Astrocyte (in vitro differentiated cells and primary cell): ENCODE measurements around the gene ABCA12. TPM values are rescaled to one million over a fixed set of nuclear protein-coding genes. Genes with fewer than 3 reads are reported as not detected.

ENCODE experiments used
- DNase-seq: peaks from one replicate; pipeline ENCODE4 v3.0.0-alpha.2; 2010; ENCODE audit warnings: low read depth
- FAIRE-seq: peaks from 2 replicates; lab custom pipeline; 2011; peaks lifted over from hg19 to GRCh38; lab: Jason Lieb, UNC
- H2AFZ ChIP-seq: 2 replicates; pipeline ENCODE4 v1.6.0; 2012; ENCODE audit warnings: low read depth, low read length, inconsistent platforms
- H3K27ac ChIP-seq: 2 replicates; pipeline ENCODE4 v1.5.1; 2011; ENCODE audit warnings: low read depth, low read length, inconsistent platforms
- H3K27me3 ChIP-seq: 2 replicates; pipeline ENCODE4 v1.6.0; 2011; ENCODE audit warnings: low read length, inconsistent platforms; ENCODE audit not compliant: insufficient read depth
- H3K36me3 ChIP-seq: 2 replicates; pipeline ENCODE4 v1.5.1; 2011; ENCODE audit warnings: low read length, inconsistent platforms; ENCODE audit not compliant: insufficient read depth
- H3K4me1 ChIP-seq: 2 replicates; pipeline ENCODE4 v1.5.1; 2011; ENCODE audit warnings: low read length, inconsistent platforms; ENCODE audit not compliant: insufficient read depth
- H3K4me2 ChIP-seq: 2 replicates; pipeline ENCODE4 v1.6.0; 2012; ENCODE audit warnings: low read length, inconsistent platforms
- H3K4me3 ChIP-seq: 2 replicates; pipeline ENCODE4 v1.5.1; 2011; ENCODE audit warnings: low read depth, mild to moderate bottlenecking, low read length, inconsistent platforms; ENCODE audit not compliant: insufficient read depth
- H3K79me2 ChIP-seq: 2 replicates; pipeline ENCODE4 v1.6.0; 2012; ENCODE audit warnings: mild to moderate bottlenecking, low read length, inconsistent platforms; ENCODE audit not compliant: insufficient read depth
- H3K9ac ChIP-seq: 2 replicates; pipeline ENCODE4 v1.6.0; 2012; ENCODE audit warnings: mild to moderate bottlenecking, low read length, inconsistent platforms
- H3K9me3 ChIP-seq: 2 replicates; pipeline ENCODE4 v1.5.1; 2012; ENCODE audit warnings: low read depth, mild to moderate bottlenecking, low read length, inconsistent platforms; ENCODE audit not compliant: insufficient read depth
- H4K20me1 ChIP-seq: 2 replicates; pipeline ENCODE4 v1.6.0; 2012; ENCODE audit warnings: low read length, inconsistent platforms; ENCODE audit not compliant: insufficient read depth
- H3K27ac Mint-ChIP-seq: one replicate; pipeline ENCODE4 v1.8.0; 2021; ENCODE audit warnings: mild to moderate bottlenecking, mixed read lengths; ENCODE audit not compliant: unreplicated experiment
- H3K27me3 Mint-ChIP-seq: one replicate; pipeline ENCODE4 v1.8.0; 2021; ENCODE audit warnings: low read depth, mixed read lengths; ENCODE audit not compliant: unreplicated experiment
- H3K36me3 Mint-ChIP-seq: one replicate; pipeline ENCODE4 v1.8.0; 2021; ENCODE audit warnings: low read depth, mixed read lengths; ENCODE audit not compliant: unreplicated experiment
- H3K4me1 Mint-ChIP-seq: one replicate; pipeline ENCODE4 v1.8.0; 2021; ENCODE audit warnings: low read depth, mixed read lengths; ENCODE audit not compliant: unreplicated experiment
- H3K4me3 Mint-ChIP-seq: one replicate; pipeline ENCODE4 v1.8.0; 2021; ENCODE audit warnings: mild to moderate bottlenecking, moderate library complexity, mixed read lengths; ENCODE audit not compliant: unreplicated experiment
- H3K9me3 Mint-ChIP-seq: one replicate; pipeline ENCODE4 v1.8.0; 2021; ENCODE audit warnings: mild to moderate bottlenecking, mixed read lengths; ENCODE audit not compliant: unreplicated experiment
- CTCF ChIP-seq: IDR thresholded peaks from 2 replicates; pipeline ENCODE4 v1.5.1; 2011; ENCODE audit warnings: low read depth, mild to moderate bottlenecking, inconsistent platforms, low read length, moderate library complexity; ENCODE audit not compliant: insufficient read depth
- EZH2 ChIP-seq: IDR thresholded peaks from 2 replicates; pipeline ENCODE4 v1.6.1; 2012; ENCODE audit warnings: mild to moderate bottlenecking, low read length, inconsistent platforms; ENCODE audit not compliant: insufficient read depth
- total RNA-seq: library from RNA; stranded (reverse); gene quantifications from 2 replicates; pipeline ENCODE4 v1.2.1, GENCODE V29; 2021

ABCA12 gene
- total RNA-seq, 1 donor from 2014 or later, result 4.4 TPM

DNA sequence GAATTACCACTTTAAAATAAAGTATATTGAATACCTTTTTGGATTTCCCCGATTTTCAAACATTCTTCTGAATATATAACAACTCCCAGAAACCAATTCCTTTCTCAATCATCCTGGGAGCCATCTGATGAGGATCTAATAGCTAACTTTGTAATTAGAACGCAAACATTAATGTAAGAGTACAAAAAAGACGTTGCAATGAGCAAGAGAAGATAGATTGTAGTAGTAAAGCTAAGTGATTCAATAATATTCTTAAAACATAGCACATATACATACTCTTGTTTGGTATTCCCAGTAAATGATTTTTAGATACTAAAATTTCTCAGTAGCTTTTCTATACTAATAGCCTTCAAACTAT lies 1.1 kb downstream of the ABCA12 start:
- peak overlapping the region; percentile 50 for H3K4me3 Mint-ChIP-seq
- DNase-seq, result no peak
- H3K4me2 ChIP-seq, result peak overlapping the region; percentile 43

DNA sequence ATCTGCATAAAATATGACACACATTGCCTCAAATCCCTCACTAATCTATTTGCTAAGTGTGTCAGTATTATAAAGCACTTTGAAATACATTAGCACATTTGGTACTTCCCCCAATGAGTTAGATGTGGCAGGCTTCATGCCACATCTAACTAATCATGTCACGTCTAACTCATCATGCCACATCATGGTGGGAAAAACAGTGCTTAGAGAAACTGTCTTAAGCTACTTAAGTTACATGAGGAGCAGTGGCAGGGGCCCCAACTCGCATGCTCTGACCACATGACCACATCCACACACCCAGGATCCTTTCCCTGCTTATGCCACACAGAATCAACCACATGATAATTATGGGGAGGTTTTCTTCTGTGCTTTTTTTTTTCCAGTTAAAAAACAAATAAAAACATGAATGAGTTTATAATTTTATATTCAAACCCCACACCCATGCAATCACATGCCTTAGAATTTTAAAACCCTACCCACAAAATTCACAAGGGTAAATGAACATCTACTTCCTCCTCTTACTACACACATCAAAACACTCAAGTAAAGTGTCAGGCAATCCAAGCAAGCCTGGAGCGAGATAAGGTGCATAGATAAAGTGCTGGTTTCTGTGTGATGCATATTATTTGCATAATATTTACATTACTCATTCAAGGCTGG lies 1.6 kb downstream of the ABCA12 start:
- Histone ChIP-seq H3K27me3 (no peaks in the 10 kb centered on the region), H3K4me1 (peaks cover 11% of the 10 kb centered on the region), H3K27ac (no peak overlapping the region), H3K4me2 (peak overlapping the region; percentile 43), H3K9me3 (no peaks in the 10 kb centered on the region), H3K79me2 (no peaks in the 10 kb centered on the region), H4K20me1 (no peaks in the 10 kb centered on the region), H3K36me3 (no peaks in the 10 kb centered on the region), H2AFZ (no peak overlapping the region), H3K9ac (no peak overlapping the region), H3K4me3 (no peak overlapping the region)
- H3K4me1 Mint-ChIP-seq, result peaks cover 25% of the 10 kb centered on the region
- H3K27ac Mint-ChIP-seq, result peak overlapping the region; percentile 56
- H3K4me3 Mint-ChIP-seq, result peak overlapping the region; percentile 50
- no peaks in the 10 kb centered on the region for H3K9me3 Mint-ChIP-seq
- DNase-seq (peak; percentile 67), FAIRE-seq (no peak)
- no peaks in the 10 kb centered on the region for H3K36me3 Mint-ChIP-seq
- H3K27me3 Mint-ChIP-seq, result no peaks in the 10 kb centered on the region
- TF ChIP-seq CTCF (no peak), EZH2 (no peak)

More for the DNA sequence above, 1.1 kb downstream of the ABCA12 start:
- no peak for FAIRE-seq
- Histone ChIP-seq H3K36me3 (no peaks in the 10 kb centered on the region), H3K27ac (peak overlapping the region; percentile 29), H3K9me3 (no peaks in the 10 kb centered on the region), H2AFZ (no peak overlapping the region), H3K4me1 (peaks cover 11% of the 10 kb centered on the region), H3K4me3 (no peak overlapping the region), H3K9ac (no peak overlapping the region), H4K20me1 (no peaks in the 10 kb centered on the region), H3K79me2 (no peaks in the 10 kb centered on the region), H3K27me3 (no peaks in the 10 kb centered on the region)
- peak overlapping the region; percentile 56 for H3K27ac Mint-ChIP-seq
- no peaks in the 10 kb centered on the region for H3K9me3 Mint-ChIP-seq
- H3K27me3 Mint-ChIP-seq, result no peaks in the 10 kb centered on the region
- H3K36me3 Mint-ChIP-seq, result no peaks in the 10 kb centered on the region
- no peak for TF ChIP-seq CTCF
- no peak for TF ChIP-seq EZH2
- H3K4me1 Mint-ChIP-seq, result peaks cover 25% of the 10 kb centered on the region

- no peak overlapping the region for H3K4me3 ChIP-seq
- TF ChIP-seq EZH2 (no peak), CTCF (no peak)
- no peaks in the 10 kb centered on the region for H3K36me3 Mint-ChIP-seq
- no peak overlapping the region for H2AFZ ChIP-seq
- H3K36me3 ChIP-seq, result no peaks in the 10 kb centered on the region
- no peaks in the 10 kb centered on the region for H3K79me2 ChIP-seq
- H3K4me1 ChIP-seq, result no peaks in the 10 kb centered on the region
- no peaks in the 10 kb centered on the region for H3K9me3 ChIP-seq
- H3K27ac ChIP-seq, result no peak overlapping the region
- no peak for DNase-seq
- no peaks in the 10 kb centered on the region for H3K4me1 Mint-ChIP-seq
- H3K4me2 ChIP-seq, result no peak overlapping the region
- no peak overlapping the region for H3K27ac Mint-ChIP-seq
- no peaks in the 10 kb centered on the region for H4K20me1 ChIP-seq
- FAIRE-seq, result no peak
- H3K27me3 Mint-ChIP-seq, result no peaks in the 10 kb centered on the region
- peaks cover 2% of the 10 kb centered on the region for H3K9me3 Mint-ChIP-seq
- no peak overlapping the region for H3K9ac ChIP-seq
- H3K27me3 ChIP-seq, result no peaks in the 10 kb centered on the region
- no peak overlapping the region for H3K4me3 Mint-ChIP-seq
Measured at GRCh38 chr2:215120401-215120800, 18.0 kb downstream of the ABCA12 start.
